Left lung (tissue), 10 donors: Measurements from ENCODE around the gene SVIL. TPM values are rescaled to one million over a fixed set of nuclear protein-coding genes. Genes with fewer than 3 reads are reported as not detected.
"Not testable (repeated sequence)": the region's sequence is repeated elsewhere in the genome, so short reads cannot be mapped to it uniquely, and the experiment has no call there.

Experiments
- ATAC-seq: fragments of 200-7000 bp; cut with Tn5 transposase; one replicate; pipeline ENCODE4 v1.9.1; 2020; ENCODE audit warnings: moderate library complexity
- DNase-seq, 4 donors: peaks; one replicate each; pipeline ENCODE4 v3.0.0-alpha.2; 2013 to 2020
- H3K27ac ChIP-seq, 2 donors: fragments of 200-600 bp; sonication (generic) in 1 of 2; one replicate each; pipeline versions ENCODE4 v1.5.0 to v1.8.0; 2020 to 2021
- H3K27me3 ChIP-seq, 2 donors: fragments of 200-600 bp; sonication (generic) in 1 of 2; one replicate each; pipeline versions ENCODE4 v1.5.0 to v1.8.0; 2020 to 2021
- H3K36me3 ChIP-seq, 2 donors: fragments of 200-600 bp; sonication (generic) in 1 of 2; one replicate each; pipeline versions ENCODE4 v1.5.0 to v1.8.0; 2020 to 2021
- H3K4me1 ChIP-seq, 2 donors: fragments of 200-600 bp; one replicate each; pipeline ENCODE4 v1.8.0; 2021
- H3K4me3 ChIP-seq, 2 donors: fragments of 200-600 bp; sonication (generic) in 1 of 2; one replicate each; pipeline versions ENCODE4 v1.5.0 to v1.8.0; 2020 to 2021; ENCODE audit warnings: mild to moderate bottlenecking in 1 of 2
- H3K9me3 ChIP-seq, 2 donors: fragments of 200-600 bp; sonication (generic) in 1 of 2; one replicate each; pipeline versions ENCODE4 v1.5.0 to v1.8.0; 2020 to 2021
- CTCF ChIP-seq, 2 donors: fragments of 200-600 bp; sonication (generic) in 1 of 2; IDR thresholded peaks; one replicate each; pipeline versions ENCODE4 v1.5.0 to v1.8.0; 2021; ENCODE audit warnings: antibody characterized with exemption in 2 of 2
- intact Hi-C, 2 donors: fragments of 100-400 bp; cut with DNase I; formaldehyde crosslinking; loops; one replicate each; pipeline versions ENCODE4 v1.11.2 to v1.14.2; 2022
- polyA plus RNA-seq, 6 donors: library from polyadenylated mRNA; unstranded; fragments of 120-200 nt; gene quantifications; one replicate each; pipeline ENCODE4 v1.2.1, GENCODE V29; 2013; ENCODE audit not compliant: insufficient read length in 6 of 6
- total RNA-seq, 2 donors: library from RNA; stranded (reverse); fragmentation: NEBNext Ultra II Directional; extraction: Animal tissue kit (Norgen Biotek cat#: 25700); gene quantifications; one replicate each; pipeline ENCODE4 v1.2.1, GENCODE V29; 2021
- donor health status: DM: no; HTN: yes; CAD: no.
- donor health status: DM: no; HTN: no; CAD: no.

SVIL gene
- total and polyA plus RNA-seq, 8 donors = 49.3 to 103 (median 54.9) TPM

DNA sequence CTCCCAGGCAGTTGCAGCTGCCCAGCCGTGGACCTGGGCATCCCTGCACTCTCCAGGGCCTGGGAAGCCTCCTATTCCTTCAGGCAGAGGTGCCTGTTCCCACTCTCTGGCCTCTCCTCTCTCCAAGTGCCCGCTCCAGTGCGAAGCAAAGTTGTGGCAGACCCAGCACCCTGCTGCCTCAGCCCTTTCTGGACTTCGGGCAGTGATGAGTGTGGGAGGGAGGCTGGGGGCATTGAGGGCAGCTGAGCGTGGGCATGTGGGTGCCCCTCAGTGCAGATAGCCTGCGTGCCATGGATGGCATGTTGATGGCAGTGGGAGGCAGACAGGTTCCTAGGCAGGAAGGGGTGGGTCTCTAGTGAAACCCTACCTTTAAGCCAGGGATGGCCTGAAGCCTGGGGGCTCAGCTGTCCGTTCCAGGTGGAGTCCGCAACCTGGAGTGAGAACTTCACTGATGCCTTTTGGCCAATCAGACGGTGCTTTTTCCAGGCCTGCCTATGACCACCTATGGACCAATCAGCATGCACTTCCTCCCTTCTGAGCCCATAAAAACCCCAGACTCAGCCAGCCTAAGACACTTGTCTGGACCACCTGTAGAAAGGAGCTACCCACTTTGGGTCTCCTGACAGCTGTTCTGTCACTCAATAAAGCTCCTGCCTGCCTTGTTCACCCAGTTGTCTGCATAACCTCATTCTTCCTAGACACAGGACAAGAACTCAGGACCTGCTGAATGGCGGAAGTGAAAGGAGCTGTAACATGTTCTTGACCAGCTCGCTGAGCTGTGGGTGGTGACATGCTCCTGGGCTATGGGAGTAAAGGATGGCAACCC, 26.1 kb downstream of the SVIL start:
- H3K9me3 ChIP-seq = peaks cover 0 to 2% of the 10 kb centered on the region in 2 donors
- H3K27ac ChIP-seq = no peak overlapping the region
- peaks cover 0 to 10% of the 10 kb centered on the region in 2 donors for H3K36me3 ChIP-seq
- H3K4me1 ChIP-seq = peaks cover 0 to 3% of the 10 kb centered on the region in 2 donors
- H3K4me3 ChIP-seq = no peak overlapping the region
- ATAC-seq (no peak), DNase-seq (no peak)
- intact Hi-C loops = no loop called here
- H3K27me3 ChIP-seq = no peaks in the 10 kb centered on the region
- no peak for TF ChIP-seq CTCF (IDR thresholded peaks at IDR 0.05)

DNA sequence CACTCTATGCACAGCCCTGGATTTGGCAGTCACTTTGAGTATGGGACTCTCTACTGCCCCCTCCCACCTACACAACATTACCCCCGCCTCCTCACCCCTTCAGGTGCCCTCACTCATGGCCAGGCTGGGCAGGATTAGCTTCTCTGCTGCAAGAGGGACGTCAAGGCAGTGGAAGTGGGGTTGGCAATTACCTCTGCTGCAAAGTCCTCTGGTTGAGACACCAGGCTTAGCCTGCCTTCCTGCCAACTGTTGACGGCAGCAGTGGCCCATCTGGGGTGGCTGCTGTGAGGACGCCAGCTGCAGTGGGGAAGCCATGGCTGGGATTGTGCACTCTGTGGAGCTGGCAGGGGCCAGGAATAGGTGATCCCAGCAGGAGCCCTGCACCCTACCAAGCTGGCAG, 26.7 kb downstream of the SVIL start:
- peaks cover 6 to 9% of the 10 kb centered on the region in 2 donors for H3K4me1 ChIP-seq

DNA sequence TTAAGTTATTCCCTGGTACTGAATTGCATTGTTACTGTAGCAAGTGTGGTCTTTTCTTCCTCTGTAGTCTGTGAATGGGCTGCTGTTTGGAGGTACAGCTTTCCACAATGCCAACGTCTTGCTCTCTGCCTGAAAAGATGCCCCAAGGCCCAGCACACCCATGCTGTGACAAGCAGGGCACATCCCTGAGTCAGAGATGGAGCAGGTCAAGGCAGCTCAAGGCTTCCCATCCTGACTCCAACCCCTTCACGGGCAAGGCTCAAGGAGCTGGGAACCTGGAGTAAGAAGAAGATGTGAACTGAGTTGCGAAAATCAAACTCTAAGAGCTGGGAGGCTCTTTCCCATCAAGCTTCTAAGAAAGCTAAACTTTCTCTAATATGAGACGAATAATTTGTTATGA, 27.2 kb downstream of the SVIL start:
- H3K4me3 ChIP-seq = no peak overlapping the region
- no peaks in the 10 kb centered on the region for H3K27me3 ChIP-seq
- DNase-seq (no peak), ATAC-seq (no peak)
- H3K27ac ChIP-seq = no peak overlapping the region
- intact Hi-C loops = no loop called here
- H3K36me3 ChIP-seq = peaks cover 0 to 7% of the 10 kb centered on the region in 2 donors
- H3K9me3 ChIP-seq = peaks cover 0 to 2% of the 10 kb centered on the region in 2 donors
- peaks cover 8 to 14% of the 10 kb centered on the region in 2 donors for H3K4me1 ChIP-seq
- TF ChIP-seq CTCF (IDR thresholded peaks at IDR 0.05) = no peak

More for the DNA sequence above, 26.7 kb downstream of the SVIL start:
- no peak for TF ChIP-seq CTCF (IDR thresholded peaks at IDR 0.05)
- intact Hi-C loops = no loop called here
- no peak for DNase-seq
- Histone ChIP-seq H3K36me3 (peaks cover 0 to 7% of the 10 kb centered on the region in 2 donors), H3K9me3 (peaks cover 0 to 2% of the 10 kb centered on the region in 2 donors), H3K27me3 (no peaks in the 10 kb centered on the region), H3K4me3 (no peak overlapping the region), H3K27ac (no peak overlapping the region)
- no peak for ATAC-seq

DNA sequence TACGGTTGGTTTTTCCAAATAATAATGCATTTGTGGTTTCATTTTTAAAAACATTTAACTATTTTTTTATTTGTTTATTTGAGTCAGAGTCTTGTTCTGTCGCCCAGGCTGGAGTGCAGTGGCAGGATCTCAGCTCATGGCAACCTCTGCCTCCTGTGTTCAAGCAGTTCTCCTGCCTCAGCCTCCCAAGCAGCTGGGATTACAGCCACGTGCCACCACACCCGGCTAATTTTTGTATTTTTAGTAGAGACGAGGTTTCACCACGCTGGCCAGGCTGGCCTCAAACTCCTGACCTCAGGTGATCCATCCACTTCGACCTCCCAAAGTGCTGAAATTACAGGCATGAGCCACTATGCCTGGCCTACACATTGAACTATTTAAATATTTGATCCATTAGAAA, 28.1 kb downstream of the SVIL start:
- DNase-seq, H3K9me3 ChIP-seq, H3K27ac ChIP-seq, ATAC-seq, H3K4me3 ChIP-seq, H3K36me3 ChIP-seq, intact Hi-C loops, H3K27me3 ChIP-seq: not testable (repeated sequence)
- peaks cover 8 to 15% of the 10 kb centered on the region in 2 donors for H3K4me1 ChIP-seq

GRCh38 chr10:29604291-29604825, 30.4 kb downstream of the SVIL start:
- ATAC-seq = no peak
- DNase-seq = no peak
- Histone ChIP-seq H3K36me3 (peaks cover 0 to 7% of the 10 kb centered on the region in 2 donors), H3K4me1 (peaks cover 8 to 15% of the 10 kb centered on the region in 2 donors), H3K27me3 (no peaks in the 10 kb centered on the region), H3K27ac (no peak overlapping the region), H3K9me3 (peaks cover 0 to 2% of the 10 kb centered on the region in 2 donors), H3K4me3 (no peak overlapping the region)
- intact Hi-C loops = no loop called here
- no peak for TF ChIP-seq CTCF (IDR thresholded peaks at IDR 0.05)
